A549 (cell line): Measurements from ENCODE around the gene ARHGAP23.
"Not testable (repeated sequence)": the region's sequence is repeated elsewhere in the genome, so short reads cannot be mapped to it uniquely, and the experiment has no call there.

ENCODE experiments used
- KDM5A ChIP-seq: fragments of 200-600 bp; sonication (generic); IDR thresholded peaks from 2 replicates; pipeline ENCODE4 v1.6.1; 2016; ENCODE audit warnings: antibody characterized with exemption, mild to moderate bottlenecking
- POLR2A ChIP-seq: IDR thresholded peaks from 2 replicates; pipeline ENCODE4 v1.6.1; 2012; ENCODE audit warnings: mild to moderate bottlenecking, low read length
- ZFP36 ChIP-seq: fragments of 450-650 bp; IDR thresholded peaks from 2 replicates; pipeline ENCODE4 v1.6.1; 2014; ENCODE audit warnings: borderline replicate concordance; ENCODE audit not compliant: partially characterized antibody

GRCh38 chr17:38491346-38492066 lies 63.2 kb downstream of the ARHGAP23 start:
- not testable (repeated sequence) for TF ChIP-seq ZFP36, POLR2A, KDM5A
